A549 treated with AZD9567 at 1 μM for 4 hours (cell line): ENCODE measurements around the gene RCAN2. TPM values are rescaled to one million over a fixed set of nuclear protein-coding genes. Genes with fewer than 3 reads are reported as not detected.

ENCODE experiments used
- total RNA-seq: library from RNA; stranded (reverse); fragments of 200-300 nt; extraction: Qiagen RNA extraction; gene quantifications from 5 replicates; pipeline ENCODE4 v1.2.3, GENCODE V29; 2022; ENCODE audit not compliant: insufficient read depth

Gene RCAN2
- total RNA-seq, result not detected in 5 replicates

DNA sequence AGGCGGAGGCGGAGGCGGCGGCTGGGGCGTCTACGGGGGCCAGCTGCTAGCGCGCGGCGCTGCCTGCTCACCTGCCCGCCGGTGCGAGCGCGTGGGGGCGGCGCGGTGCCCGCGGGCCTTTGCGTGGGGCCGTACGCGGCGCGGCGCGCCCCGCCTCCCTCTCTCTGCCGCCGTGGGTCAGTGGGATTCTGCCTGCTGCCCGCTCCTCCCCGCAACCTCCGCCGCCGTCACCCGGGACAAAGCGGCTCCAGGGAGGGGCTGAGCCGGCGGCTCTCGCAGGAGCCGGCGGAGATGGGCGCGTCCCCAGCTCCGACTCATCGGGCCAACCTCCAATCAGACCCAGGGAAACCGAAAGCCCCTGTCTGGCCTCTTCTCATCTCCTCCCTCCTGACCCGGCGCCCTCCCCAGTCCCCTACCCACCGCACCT lies at the start of gene RCAN2:
Gene RCAN2, minus strand, starts transcription at position 249 of the 427 bp plus-strand sequence.

Other genes with a start within 250 kb of the RCAN2 start
- 0.05 to 0.87 TPM (median 0.05 TPM) in 3 of 5 replicates, not detected in the others for gene CYP39A1, start 161.4 kb upstream of the RCAN2 start, total RNA-seq
- gene SLC25A27, start 161.5 kb upstream of the RCAN2 start, total RNA-seq, result 0.53 to 1.5 TPM (median 0.59 TPM) in 4 of 5 replicates, not detected in the other
- gene TDRD6, start 196.4 kb upstream of the RCAN2 start, total RNA-seq, result 0.01 TPM in 1 of 5 replicates, not detected in the others
- 0.03 to 0.05 TPM in 2 of 5 replicates, not detected in the others for gene PLA2G7, start 243.9 kb upstream of the RCAN2 start, total RNA-seq